ENCODE measurements around the gene PCBP3. TPM values are rescaled to one million over a fixed set of nuclear protein-coding genes. Genes with fewer than 3 reads are reported as not detected.

The PCBP3 gene
- total RNA-seq, 1 experiment from 2014 or later = not detected

GRCh38 chr21:45970674-45971615 is 327.4 kb downstream of the PCBP3 start:
- Histone ChIP-seq H2AFZ (no peak overlapping the region), H3K9me3 (ENCODE audit: insufficient read depth, low read depth) (no peaks in the 10 kb centered on the region), H3K79me2 (ENCODE audit: low read depth) (no peaks in the 10 kb centered on the region), H3K36me3 (ENCODE audit: low read depth) (no peaks in the 10 kb centered on the region), H3K4me1 (replicated peaks; ENCODE audit: insufficient read depth) (peaks cover 7% of the 10 kb centered on the region; the same call in 1 of the 2 replicates), H3K27ac (no peak overlapping the region), H3F3A (ENCODE audit: insufficient read depth, low read depth) (no peaks in the 10 kb centered on the region; the same call in 1 of the 2 replicates), H3K4me3 (no peak overlapping the region), H4K20me1 (ENCODE audit: insufficient read depth) (no peaks in the 10 kb centered on the region), H3K4me2 (no peak overlapping the region), H3K9me2 (ENCODE audit: insufficient read depth) (no peaks in the 10 kb centered on the region), H3K27me3 (ENCODE audit: insufficient read depth, low read depth) (no peaks in the 10 kb centered on the region)
- ChIA-PET POLR2A (ENCODE audit: unreplicated experiment) (no interaction called here), CTCF (interaction anchor here (1.3 kb wide), 1 partner anchor 172 kb away, joined by 4 read pairs; no protein-coding TSS in a partner anchor)
- peak in 1 of 2 experiments; percentile 50 for DNase-seq
- BruUV-seq (replicated peaks) = no TSS peak
- intact Hi-C loops (cut with micrococcal nuclease; ENCODE audit: unreplicated experiment) = loop anchor here (5.0 kb wide), 1 partner anchor 126 kb away; the partner anchor contains the start of gene COL6A2
- TF ChIP-seq CTCF (conservative IDR thresholded peaks at IDR 0.05) (peak; percentile 82), EZH2 (IDR thresholded peaks at IDR 0.05; ENCODE audit: low read depth) (no peak)

- H3K4me2 ChIP-seq = no peak overlapping the region
These were observed 328.3 kb downstream of the PCBP3 start for GRCh38 chr21:45971616-45972352.

More at GRCh38 chr21:45971616-45972352, 328.3 kb downstream of the PCBP3 start:
- no TSS peak for BruUV-seq (replicated peaks)
- TF ChIP-seq EZH2 (IDR thresholded peaks at IDR 0.05; ENCODE audit: low read depth) (no peak), CTCF (conservative IDR thresholded peaks at IDR 0.05) (no peak)
- Histone ChIP-seq H3K27ac (no peak overlapping the region), H3K79me2 (ENCODE audit: low read depth) (no peaks in the 10 kb centered on the region), H3K4me3 (no peak overlapping the region), H3K27me3 (ENCODE audit: insufficient read depth, low read depth) (no peaks in the 10 kb centered on the region), H4K20me1 (ENCODE audit: insufficient read depth) (no peaks in the 10 kb centered on the region), H3K36me3 (ENCODE audit: low read depth) (no peaks in the 10 kb centered on the region), H3K9me3 (ENCODE audit: insufficient read depth, low read depth) (no peaks in the 10 kb centered on the region), H3K9me2 (ENCODE audit: insufficient read depth) (no peaks in the 10 kb centered on the region), H3K4me1 (replicated peaks; ENCODE audit: insufficient read depth) (peaks cover 16% of the 10 kb centered on the region), H3F3A (ENCODE audit: insufficient read depth, low read depth) (no peaks in the 10 kb centered on the region; the same call in 1 of the 2 replicates), H2AFZ (no peak overlapping the region)
- intact Hi-C loops (cut with micrococcal nuclease; ENCODE audit: unreplicated experiment) = loop anchor here (2.0 to 5.0 kb wide), 2 partner anchors 126 to 171 kb away; partner anchors contain the start of gene COL6A2
- ChIA-PET POLR2A (ENCODE audit: unreplicated experiment) (no interaction called here), CTCF (interaction anchor here (1.0 kb wide), 1 partner anchor 172 kb away, joined by 5 read pairs; no protein-coding TSS in a partner anchor)
- DNase-seq = no peak
